WTC11 (cell line): ENCODE measurements around the gene RAD50. TPM values are rescaled to one million over a fixed set of nuclear protein-coding genes. Genes with fewer than 3 reads are reported as not detected.

Experiments
- ATAC-seq: fragments of 200-7000 bp; cut with Tn5 transposase; 2 replicates; pipeline ENCODE4 v1.10.0; 2021; ENCODE audit warnings: mild to moderate bottlenecking, moderate library complexity
- CTCF ChIA-PET: fragments of 300-600 bp; sonication (Branson Sonifier 250); formaldehyde crosslinking; loops from one replicate; lab custom pipeline; 2021; ENCODE audit warnings: antibody characterized with exemption; lab: Charles Lee
- POLR2A ChIA-PET: fragments of 350-600 bp; sonication (Branson Sonifier 250); formaldehyde crosslinking; loops from one replicate; lab custom pipeline; 2021; ENCODE audit warnings: antibody characterized with exemption; lab: Charles Lee
- DNase-seq: peaks from one replicate; pipeline ENCODE4 v3.0.0; 2021; ENCODE audit warnings: low spot score
- H3K27ac Mint-ChIP-seq: 2 replicates; pipeline ENCODE4 v1.8.0; 2021; ENCODE audit warnings: mixed read lengths
- H3K27me3 Mint-ChIP-seq: 2 replicates; pipeline ENCODE4 v1.8.0; 2021; ENCODE audit warnings: low read depth, mild to moderate bottlenecking, moderate library complexity, mixed read lengths
- H3K36me3 Mint-ChIP-seq: 2 replicates; pipeline ENCODE4 v1.8.0; 2021; ENCODE audit warnings: mixed read lengths
- H3K4me1 Mint-ChIP-seq: 2 replicates; pipeline ENCODE4 v1.8.0; 2022; ENCODE audit warnings: mixed read lengths
- H3K4me3 Mint-ChIP-seq: 2 replicates; pipeline ENCODE4 v1.8.0; 2021; ENCODE audit warnings: mild to moderate bottlenecking, moderate library complexity, mixed read lengths
- H3K9me3 Mint-ChIP-seq: 2 replicates; pipeline ENCODE4 v1.8.0; 2021; ENCODE audit warnings: mixed read lengths
- AR ChIP-seq: fragments of 250-450 bp; sonication (Bioruptor Pico); IDR thresholded peaks from 2 replicates; pipeline ENCODE4 v1.9.0; 2021; ENCODE audit warnings: mild to moderate bottlenecking
- ARID4B ChIP-seq: sonication (generic); formaldehyde crosslinking; IDR thresholded peaks from 2 replicates; pipeline ENCODE4 v1.8.0; 2023; ENCODE audit warnings: missing genetic modification reagents, mild to moderate bottlenecking, borderline replicate concordance
- ATF1 ChIP-seq: sonication (generic); formaldehyde crosslinking; IDR thresholded peaks from 2 replicates; pipeline ENCODE4 v1.8.1; 2023; ENCODE audit warnings: mild to moderate bottlenecking, moderate library complexity, missing genetic modification reagents
- ERG ChIP-seq: fragments of 250-450 bp; sonication (Bioruptor Pico); IDR thresholded peaks from 2 replicates; pipeline ENCODE4 v1.8.0; 2021; ENCODE audit warnings: mild to moderate bottlenecking
- GTF2I ChIP-seq: fragments of 250-450 bp; sonication (Bioruptor Pico); conservative IDR thresholded peaks from 2 replicates; pipeline ENCODE4 v1.4.0; 2021; ENCODE audit warnings: mild to moderate bottlenecking
- JAZF1 ChIP-seq: fragments of 250-450 bp; sonication (Bioruptor Pico); IDR thresholded peaks from 2 replicates; pipeline ENCODE4 v1.9.0; 2021; ENCODE audit warnings: moderate library complexity, mild to moderate bottlenecking, inconsistent platforms
- JUN ChIP-seq: sonication (generic); formaldehyde crosslinking; IDR thresholded peaks from 2 replicates; pipeline ENCODE4 v1.8.0; 2023; ENCODE audit warnings: mild to moderate bottlenecking, missing genetic modification reagents
- MLX ChIP-seq: sonication (generic); formaldehyde crosslinking; IDR thresholded peaks from 2 replicates; pipeline ENCODE4 v1.8.1; 2023; ENCODE audit warnings: mild to moderate bottlenecking, missing genetic modification reagents, moderate library complexity
- NFE2L1 ChIP-seq: sonication (generic); formaldehyde crosslinking; IDR thresholded peaks from 2 replicates; pipeline ENCODE4 v1.8.1; 2023; ENCODE audit warnings: missing genetic modification reagents
- USF2 ChIP-seq: sonication (generic); formaldehyde crosslinking; IDR thresholded peaks from 2 replicates; pipeline ENCODE4 v1.8.1; 2023; ENCODE audit warnings: mild to moderate bottlenecking, missing genetic modification reagents, moderate library complexity
- ZBTB21 ChIP-seq: sonication (generic); formaldehyde crosslinking; IDR thresholded peaks from 2 replicates; pipeline ENCODE4 v1.8.1; 2023; ENCODE audit warnings: mild to moderate bottlenecking, missing genetic modification reagents, borderline replicate concordance
- ZMAT4 ChIP-seq: fragments of 250-450 bp; sonication (Bioruptor Pico); IDR thresholded peaks from 2 replicates; pipeline ENCODE4 v1.9.0; 2021; ENCODE audit warnings: mild to moderate bottlenecking
- ZNF219 ChIP-seq: sonication (generic); formaldehyde crosslinking; IDR thresholded peaks from 2 replicates; pipeline ENCODE4 v1.8.0; 2023; ENCODE audit warnings: missing genetic modification reagents, mild to moderate bottlenecking, borderline replicate concordance
- ZNF232 ChIP-seq: sonication (generic); formaldehyde crosslinking; IDR thresholded peaks from 2 replicates; pipeline ENCODE4 v1.8.0; 2022; ENCODE audit warnings: mild to moderate bottlenecking, missing genetic modification reagents
- ZNF396 ChIP-seq: fragments of 250-450 bp; sonication (Bioruptor Pico); IDR thresholded peaks from 2 replicates; pipeline ENCODE4 v1.8.0; 2021; ENCODE audit warnings: mild to moderate bottlenecking, moderate library complexity, borderline replicate concordance
- total RNA-seq: library from RNA; stranded (reverse); gene quantifications from 3 replicates; pipeline ENCODE4 v1.2.3, GENCODE V29; 2021

RAD50 gene
- total RNA-seq, 1 experiment from 2014 or later: 31.1 TPM

- no peak for ATAC-seq
- H3K4me1 Mint-ChIP-seq: peaks cover 9% of the 10 kb centered on the region; the same call in 1 of the 2 replicates
- CTCF ChIA-PET: no interaction called here
- DNase-seq: no peak
- no peak overlapping the region for H3K27ac Mint-ChIP-seq
- peaks cover 2% of the 10 kb centered on the region; the same call in 1 of the 2 replicates for H3K36me3 Mint-ChIP-seq
- no peaks in the 10 kb centered on the region; the same call in 1 of the 2 replicates for H3K27me3 Mint-ChIP-seq
- H3K4me3 Mint-ChIP-seq: no peak overlapping the region
- no peak for TF ChIP-seq GTF2I (CRISPR knock-in tag)
- TF ChIP-seq ZMAT4 (CRISPR knock-in tag): no peak
- no peak for TF ChIP-seq JAZF1 (CRISPR knock-in tag)
- no peak for TF ChIP-seq ATF1
- no peak for TF ChIP-seq NFE2L1
- TF ChIP-seq ZNF219: no peak
- no peak for TF ChIP-seq JUN (CRISPR knock-in tag)
- no peak for TF ChIP-seq MLX (CRISPR knock-in tag)
- TF ChIP-seq, all 79 proteins: peak for 0
- peaks cover 9% of the 10 kb centered on the region for H3K9me3 Mint-ChIP-seq
- POLR2A ChIA-PET: no interaction called here
Observed at GRCh38 chr5:132668706-132669454, 112.1 kb downstream of the RAD50 start.

GRCh38 chr5:132669455-132669820, 112.7 kb downstream of the RAD50 start:
- TF ChIP-seq ZBTB21 (CRISPR knock-in tag): no peak
- TF ChIP-seq ZNF396 (CRISPR knock-in tag): no peak
- TF ChIP-seq AR (CRISPR knock-in tag): no peak
- no peak for TF ChIP-seq MLX (CRISPR knock-in tag)
- TF ChIP-seq ZNF232 (CRISPR knock-in tag): no peak
- TF ChIP-seq ARID4B (CRISPR knock-in tag): no peak
- no peak for TF ChIP-seq USF2 (CRISPR knock-in tag)
- TF ChIP-seq ERG (CRISPR knock-in tag): no peak
- no peak overlapping the region for H3K4me3 Mint-ChIP-seq
- POLR2A ChIA-PET: no interaction called here

More at GRCh38 chr5:132669455-132669820, 112.7 kb downstream of the RAD50 start:
- CTCF ChIA-PET: interaction anchor here (1.6 kb wide), 1 partner anchor 142 kb away, joined by 4 read pairs; no protein-coding TSS in a partner anchor
- Mint-ChIP-seq H3K4me1 (peaks cover 9% of the 10 kb centered on the region; the same call in 1 of the 2 replicates), H3K27me3 (no peaks in the 10 kb centered on the region; the same call in 1 of the 2 replicates), H3K36me3 (peaks cover 2% of the 10 kb centered on the region; the same call in 1 of the 2 replicates), H3K27ac (no peak overlapping the region), H3K9me3 (peaks cover 9% of the 10 kb centered on the region)
- no peak for DNase-seq
- ATAC-seq: no peak
